Forelimb muscle (tissue), 1 donor: ENCODE data around the gene PSPN. TPM values are rescaled to one million over a fixed set of nuclear protein-coding genes. Genes with fewer than 3 reads are reported as not detected.
"Not testable (repeated sequence)": the region's sequence is repeated elsewhere in the genome, so short reads cannot be mapped to it uniquely, and the experiment has no call there.

ENCODE experiments used
- DNase-seq: peaks from one replicate; pipeline ENCODE4 v3.0.0-alpha.2; 2013; ENCODE audit warnings: low read depth
- polyA plus RNA-seq: library from polyadenylated mRNA; unstranded; fragments of 120-200 nt; gene quantifications from one replicate; pipeline ENCODE4 v1.2.1, GENCODE V29; 2013; ENCODE audit not compliant: insufficient read length

PSPN gene
- polyA plus RNA-seq, 1 donor, result 1.1 TPM

- peak; percentile 90 for DNase-seq
Observed at GRCh38 chr19:6373096-6373812, 2.5 kb downstream of the PSPN start.

- DNase-seq, result peak; percentile 100
Observed at GRCh38 chr19:6372594-6373095, 3.1 kb downstream of the PSPN start, which contains the start of gene ALKBH7. ALKBH7 (plus strand) TSS chr19:6372794; CDS start chr19:6372821, 27 bp downstream.

- no peak for DNase-seq
Observed at GRCh38 chr19:6364353-6364752, 11.4 kb downstream of the PSPN start.

GRCh38 chr19:6362351-6362801, 13.4 kb downstream of the PSPN start:
- no peak for DNase-seq

- no peak for DNase-seq
Observed at GRCh38 chr19:6362027-6362350, 13.7 kb downstream of the PSPN start.

- DNase-seq, result not testable (repeated sequence)
Observed at GRCh38 chr19:6360857-6361216, 14.9 kb downstream of the PSPN start.

- not testable (repeated sequence) for DNase-seq
Observed at GRCh38 chr19:6360445-6360844, 15.3 kb downstream of the PSPN start.

GRCh38 chr19:6359568-6360341, 16.0 kb downstream of the PSPN start:
- DNase-seq, result no peak

- DNase-seq, result no peak
Observed at GRCh38 chr19:6358003-6358402, 17.7 kb downstream of the PSPN start.

- no peak for DNase-seq
Observed at GRCh38 chr19:6357174-6357573, 18.6 kb downstream of the PSPN start.

GRCh38 chr19:6355321-6356040, 20.3 kb downstream of the PSPN start:
- not testable (repeated sequence) for DNase-seq

- no peak for DNase-seq
Observed at GRCh38 chr19:6354098-6354674, 21.5 kb downstream of the PSPN start.

- no peak for DNase-seq
Observed at GRCh38 chr19:6352381-6353165, 23.2 kb downstream of the PSPN start.

- DNase-seq, result no peak
Observed at GRCh38 chr19:6350688-6351087, 25.0 kb downstream of the PSPN start.

GRCh38 chr19:6349271-6349670, 26.5 kb downstream of the PSPN start:
- DNase-seq, result not testable (repeated sequence)

GRCh38 chr19:6343462-6343861, 32.3 kb downstream of the PSPN start:
- DNase-seq, result no peak

GRCh38 chr19:6340493-6341201, 35.1 kb downstream of the PSPN start:
- DNase-seq, result no peak

- DNase-seq, result no peak
Observed at GRCh38 chr19:6334490-6335285, 41.0 kb downstream of the PSPN start.

GRCh38 chr19:6333439-6333838, 42.3 kb downstream of the PSPN start, which contains the start of gene ACER1:
ACER1 (minus strand) TSS chr19:6333612; CDS start chr19:6333551, 61 bp downstream.
- DNase-seq, result no peak
